NCI-H2107 treated with DMSO at 0.1 percent for 48 hours (cell line): Measurements from ENCODE around the gene NFIC.
"Not testable (repeated sequence)": the region's sequence is repeated elsewhere in the genome, so short reads cannot be mapped to it uniquely, and the experiment has no call there.

Experiments
- DNase-seq: peaks from one replicate; lab custom pipeline; 2025; ENCODE audit not compliant: unreplicated experiment; lab: John Stamatoyannopoulos, UW

The NFIC gene

DNA sequence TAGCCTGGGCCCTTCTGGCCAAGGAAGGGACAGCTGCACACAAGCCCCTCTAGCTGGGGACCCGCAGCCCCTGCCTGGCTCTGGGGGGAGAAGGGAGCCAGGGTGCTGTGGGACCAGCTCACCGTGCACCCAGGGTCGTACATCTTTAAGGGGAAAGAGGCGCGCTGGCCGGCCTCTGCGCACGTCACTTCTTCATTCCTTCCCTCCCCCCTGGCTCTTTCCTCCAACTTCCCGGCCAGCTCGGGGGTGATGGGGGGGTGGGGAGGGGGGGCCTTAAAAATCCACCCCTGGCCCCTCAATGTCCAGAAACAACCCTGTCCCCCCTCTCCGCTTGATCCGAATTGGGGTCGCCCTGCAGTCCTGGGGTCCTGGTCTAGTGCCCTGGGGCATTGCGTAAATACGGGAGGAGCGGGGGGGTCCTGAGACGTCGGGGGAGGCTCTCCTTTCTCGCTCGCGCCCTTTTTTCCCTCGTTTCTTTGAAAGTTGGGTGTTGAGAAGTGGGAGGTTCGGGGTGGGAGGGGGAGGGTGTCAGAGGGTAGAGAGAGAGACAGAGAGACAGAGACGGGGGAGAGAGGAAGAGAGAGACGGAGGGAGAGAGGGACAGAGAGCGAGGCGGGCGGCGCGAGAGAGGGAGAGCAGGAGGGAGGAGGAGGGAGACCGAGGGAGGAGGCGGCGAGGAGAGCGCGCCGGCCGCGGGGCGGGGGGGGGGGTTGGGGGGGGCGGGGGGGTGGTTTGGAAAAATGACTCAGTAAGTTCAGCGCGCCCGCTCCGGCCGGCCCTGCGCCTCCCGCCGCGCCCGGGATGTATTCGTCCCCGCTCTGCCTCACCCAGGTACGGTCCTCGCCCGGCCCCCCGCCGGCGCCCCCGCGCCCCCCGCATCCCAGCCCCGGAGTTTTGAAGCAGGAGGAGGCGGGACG is at the start of gene NFIC:
Gene NFIC, plus strand, starts transcription at position 748 of the 917 bp plus-strand sequence. Its CDS starts 54 bp downstream, at position 802.
- DNase-seq, result peak; percentile 23

DNA sequence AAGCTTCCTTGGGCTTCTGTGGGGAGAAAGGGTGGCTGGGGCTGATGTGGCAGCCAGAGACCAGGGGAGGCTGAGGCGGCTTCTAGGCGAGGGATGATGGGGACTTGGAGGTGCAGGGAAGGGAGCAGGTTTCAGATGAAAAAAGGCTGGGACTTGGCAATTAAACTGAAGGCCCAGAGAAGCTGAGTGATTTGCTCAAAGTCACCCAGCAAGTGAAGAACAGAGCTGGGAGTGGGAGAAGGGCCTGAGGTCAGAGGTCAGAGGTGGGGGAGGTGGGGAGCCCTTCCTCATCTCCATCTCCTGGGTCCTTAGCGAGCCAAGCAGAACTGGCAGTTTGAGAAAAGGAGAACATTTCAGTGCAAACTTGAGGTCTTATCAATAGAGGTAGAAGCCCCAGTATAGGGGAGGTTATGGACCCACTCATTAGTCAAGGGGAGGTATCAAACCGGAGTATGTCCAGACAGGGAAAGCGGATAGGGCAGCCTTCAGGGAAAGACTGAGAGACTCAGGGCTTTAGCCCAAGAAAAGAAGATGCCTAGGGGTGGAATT is 49.6 kb upstream of the NFIC start:
- DNase-seq, result no peak

DNA sequence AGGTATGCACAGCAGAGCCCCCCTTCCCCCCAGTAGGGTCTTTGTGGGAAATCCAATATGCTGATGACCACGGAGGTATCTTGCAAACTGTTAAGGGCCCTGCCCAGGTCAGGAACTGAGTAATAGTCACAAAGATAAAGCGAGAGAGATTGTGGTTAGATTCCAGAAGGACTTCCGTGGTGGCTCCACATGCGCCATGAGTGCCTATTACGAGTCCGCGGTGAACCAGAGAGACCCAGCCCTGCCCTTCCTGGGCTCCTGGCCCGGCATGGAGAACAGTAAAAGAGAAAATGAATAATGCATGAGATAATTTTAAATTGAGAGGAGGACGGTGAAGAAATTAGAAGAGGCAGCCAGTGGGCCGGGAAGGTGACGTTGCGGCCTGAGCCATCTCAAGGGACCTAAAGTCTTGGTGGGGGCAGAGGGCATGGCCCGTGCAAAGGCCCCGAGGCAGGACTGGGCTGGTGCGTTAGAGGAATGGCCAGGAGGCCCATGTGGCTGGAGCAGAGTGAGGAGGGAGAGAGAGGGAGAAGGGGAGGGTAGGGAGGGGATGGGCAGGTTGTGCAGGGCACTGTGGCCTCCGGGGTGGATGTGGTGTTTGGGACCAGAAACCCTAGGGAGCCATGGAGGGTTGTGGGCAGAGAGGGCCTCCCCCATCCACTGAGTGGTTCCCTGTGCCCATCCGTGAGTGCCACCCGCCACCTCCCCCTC is 46.6 kb upstream of the NFIC start:
- no peak for DNase-seq

DNA sequence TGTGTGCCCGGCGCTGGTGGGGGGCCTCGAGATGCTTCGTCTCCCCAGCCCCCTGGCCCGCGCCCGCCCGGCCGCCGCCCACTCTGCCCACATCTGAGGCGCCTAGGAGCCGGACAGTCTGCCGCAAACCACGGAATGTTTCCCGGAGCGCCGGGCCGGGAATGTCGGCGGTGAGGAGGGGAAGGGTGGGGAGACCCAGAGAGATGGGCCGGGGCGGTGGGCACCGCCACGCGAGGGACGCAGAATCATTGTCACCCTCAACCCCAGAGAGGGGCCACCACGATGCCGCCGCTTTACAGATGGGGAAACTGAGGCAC is 46.1 kb upstream of the NFIC start:
- no peak for DNase-seq

DNA sequence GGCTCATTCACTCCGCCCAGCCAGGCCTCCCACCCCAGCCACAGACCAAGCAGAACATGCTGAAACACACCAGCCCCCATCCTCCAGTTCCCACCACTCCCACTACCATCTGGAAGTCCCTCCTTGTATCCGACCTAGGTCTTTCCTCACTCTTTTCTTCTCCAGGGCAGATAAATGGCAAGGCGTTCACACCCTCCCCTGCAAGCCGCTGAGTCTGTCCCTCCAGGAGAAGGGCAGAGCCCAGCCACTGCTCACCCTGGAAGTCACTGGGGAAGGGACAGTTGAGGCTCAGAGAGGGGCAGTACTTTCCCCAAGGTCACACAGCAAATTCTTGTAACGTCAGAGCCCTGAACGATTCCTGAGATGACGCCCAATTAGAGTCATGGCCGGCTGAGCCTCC is 45.5 kb upstream of the NFIC start:
- no peak for DNase-seq

DNA sequence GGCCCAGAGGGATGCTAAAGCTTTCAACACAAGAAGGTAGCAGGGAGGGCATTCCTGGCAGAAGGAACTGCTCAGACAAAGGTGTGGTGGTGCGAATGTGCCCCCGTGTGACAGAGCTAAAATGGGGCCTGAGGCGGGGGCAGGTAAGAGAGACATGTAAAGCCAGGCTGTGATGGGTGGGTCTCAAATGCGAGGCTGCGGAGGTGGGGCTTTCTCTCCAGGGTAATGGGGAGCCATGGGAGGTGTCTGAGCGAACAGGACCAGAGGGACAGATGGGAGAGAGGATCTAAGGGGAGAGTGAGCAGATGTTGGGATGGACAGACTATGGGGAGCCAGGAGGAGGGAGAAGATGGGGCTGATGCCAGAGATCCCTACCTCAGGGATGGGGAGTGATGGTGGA is 44.7 kb upstream of the NFIC start:
- no peak for DNase-seq

DNA sequence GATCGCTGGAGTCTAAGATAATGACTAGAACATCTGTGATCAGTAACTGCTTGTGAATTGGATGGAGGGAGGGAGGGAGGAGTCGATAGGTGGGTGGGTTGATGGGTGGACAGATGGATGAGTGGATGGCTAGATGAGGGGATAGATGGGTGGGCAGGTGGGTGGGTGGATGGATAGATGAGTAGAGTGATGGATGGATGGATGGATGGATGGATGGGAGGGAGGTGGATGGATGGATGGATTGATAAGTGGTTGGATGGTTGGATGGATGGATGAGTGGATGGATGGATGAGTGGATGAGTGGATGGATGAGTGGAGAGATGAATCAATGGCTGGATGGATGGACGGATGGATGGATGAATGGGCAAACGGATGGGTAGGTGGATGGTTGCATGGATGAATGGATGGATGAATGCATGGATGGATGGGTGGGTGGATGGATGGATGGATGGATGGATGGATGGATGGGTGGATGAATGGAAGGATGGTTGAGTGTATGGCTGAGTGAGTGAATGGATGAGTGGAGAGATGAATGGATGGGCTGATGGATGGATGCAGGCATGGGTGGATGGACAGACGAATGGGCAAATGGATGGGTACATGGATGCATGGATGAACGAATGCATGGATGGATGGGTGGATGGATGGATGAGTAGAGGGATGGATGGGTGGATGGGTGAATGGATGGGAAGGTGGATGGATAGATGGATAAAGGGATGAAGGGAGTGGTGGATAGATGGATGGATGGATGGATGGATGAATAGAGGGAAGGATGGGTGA is 44.0 kb upstream of the NFIC start:
- no peak for DNase-seq

DNA sequence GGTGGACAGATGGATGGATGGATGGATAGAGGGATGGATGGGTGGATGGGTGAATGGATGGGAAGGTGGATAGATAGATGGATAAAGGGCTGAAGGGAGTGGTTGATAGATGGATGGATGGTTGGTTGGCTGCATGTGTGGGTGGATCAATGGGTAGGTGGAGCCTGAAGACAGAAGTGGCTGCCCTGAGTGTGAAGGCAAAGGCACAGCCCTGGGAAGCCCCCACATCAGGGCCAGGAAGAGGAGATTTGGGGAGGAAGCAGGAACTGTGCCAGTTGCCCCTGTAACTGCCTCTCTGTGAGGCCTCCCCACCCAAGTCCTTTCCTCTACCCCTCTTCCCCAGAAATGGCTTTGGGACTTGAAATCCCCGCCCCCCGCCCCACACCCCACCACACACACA is 43.4 kb upstream of the NFIC start:
- DNase-seq, result no peak

DNA sequence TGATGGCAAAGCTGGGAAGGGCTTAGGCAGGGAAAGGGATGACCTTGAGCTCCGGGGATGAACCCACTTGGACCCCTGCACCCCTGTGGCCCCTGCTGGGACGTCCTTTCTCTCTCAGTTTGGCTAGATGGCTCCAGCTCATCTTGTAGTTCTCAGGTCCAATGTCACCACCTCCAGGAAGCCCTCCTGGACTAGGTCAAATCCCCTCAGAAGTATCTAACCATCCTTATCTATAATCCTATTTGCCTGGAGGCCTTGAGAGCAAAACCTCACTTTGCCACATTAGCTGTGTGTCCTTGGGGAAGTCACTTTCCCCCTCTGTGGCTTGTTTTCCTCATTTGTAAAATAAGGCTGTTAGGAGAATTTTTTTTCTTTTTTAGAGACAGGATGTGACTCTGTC is 42.7 kb upstream of the NFIC start:
- DNase-seq, result no peak

DNA sequence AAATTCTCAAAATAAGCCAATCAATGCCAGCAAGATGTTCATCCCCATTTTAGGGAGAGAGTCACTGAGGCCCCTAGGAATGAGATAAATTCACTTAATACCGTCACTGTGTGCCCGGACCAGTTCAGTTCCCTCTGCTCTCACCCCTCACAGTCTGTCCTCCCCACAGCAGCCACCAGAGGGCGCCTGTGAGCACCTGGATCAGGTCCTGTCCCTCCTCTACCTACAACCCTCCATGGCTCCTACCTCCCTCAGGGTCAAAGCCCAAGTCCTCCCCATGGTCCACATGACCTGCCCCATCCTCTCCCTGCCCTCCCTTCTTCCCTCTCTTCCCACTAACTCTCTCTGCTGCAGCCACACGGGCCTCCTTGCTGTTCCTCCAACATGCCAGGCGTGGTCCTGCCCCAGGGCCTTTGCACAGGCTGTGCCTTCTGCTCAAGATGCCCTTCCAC is 42.0 kb upstream of the NFIC start:
- DNase-seq, result no peak

DNA sequence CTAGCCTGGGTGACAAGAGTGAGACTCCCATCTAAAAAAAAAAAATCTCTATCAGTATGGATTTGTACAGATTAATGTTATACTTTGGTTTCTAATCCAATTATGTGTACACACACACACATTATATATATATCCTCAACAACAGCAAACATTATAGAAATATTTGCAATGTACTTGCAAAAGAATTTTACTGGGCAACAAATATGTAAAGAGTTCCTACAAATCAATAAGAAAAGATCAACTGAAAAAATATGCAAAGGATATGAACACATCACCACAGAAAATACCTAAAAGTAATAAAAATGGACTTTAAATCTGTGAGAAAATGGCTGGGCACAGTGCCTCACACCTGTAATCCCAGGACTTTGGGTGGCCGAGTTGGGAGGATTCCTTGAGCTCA is 40.9 kb upstream of the NFIC start:
- DNase-seq, result no peak

DNA sequence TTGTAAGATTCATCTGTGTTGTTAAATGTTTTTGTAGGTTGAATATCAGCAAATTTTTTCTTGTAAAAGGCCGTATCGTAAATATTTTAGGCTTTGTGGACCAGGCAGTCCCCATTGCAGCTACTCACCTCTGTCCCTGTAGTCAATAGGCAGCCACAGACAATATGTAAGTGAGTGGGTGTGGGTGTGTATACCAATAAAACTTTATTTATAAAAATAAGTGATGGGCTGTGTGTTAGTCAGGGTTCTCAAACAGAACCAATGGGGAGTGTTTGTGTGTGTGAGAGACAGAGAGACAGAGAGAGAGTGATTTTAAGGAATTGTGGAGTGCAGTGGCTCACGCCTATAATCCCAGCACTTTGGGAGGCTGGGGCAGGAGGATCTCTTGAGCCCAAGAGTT is 37.6 kb upstream of the NFIC start:
- no peak for DNase-seq

DNA sequence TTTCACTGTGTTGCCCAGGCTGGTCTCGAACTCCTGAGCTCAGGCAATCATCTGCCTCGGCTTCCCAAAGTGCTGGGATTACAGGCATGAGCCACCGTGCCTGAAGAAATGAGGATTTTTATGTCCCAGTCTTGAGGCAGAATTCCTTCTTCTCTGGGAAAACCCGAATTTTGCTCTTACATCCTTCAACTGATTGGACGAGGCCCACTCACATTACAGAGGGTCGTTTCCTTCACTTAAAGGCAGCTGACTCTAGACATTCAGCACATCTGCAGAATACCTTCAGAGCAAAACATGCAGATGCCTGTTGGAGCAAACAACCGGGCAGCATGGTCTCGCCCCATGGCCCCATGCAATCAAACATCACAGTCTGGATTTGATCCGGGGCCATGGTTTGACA is 36.3 kb upstream of the NFIC start:
- DNase-seq, result no peak

DNA sequence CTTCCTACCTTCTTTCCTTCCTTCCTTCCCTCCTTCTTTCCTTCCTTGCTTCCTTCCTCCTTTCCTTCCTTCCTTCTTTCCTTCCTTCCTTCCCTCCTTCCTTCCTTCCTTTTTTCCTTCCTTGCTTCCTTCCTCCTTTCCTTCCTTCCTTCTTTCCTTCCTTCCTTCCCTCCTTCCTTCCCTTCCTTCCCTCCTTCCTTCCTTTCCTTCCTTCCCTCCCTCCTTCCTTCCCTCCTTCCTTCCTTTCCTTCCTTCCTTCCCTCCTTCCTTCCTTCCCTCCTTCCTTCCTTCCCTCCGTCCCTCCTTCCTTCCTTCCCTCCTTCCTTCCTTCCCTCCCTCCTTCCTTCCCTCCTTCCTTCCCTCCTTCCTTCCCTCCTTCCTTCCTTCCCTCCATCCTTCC is 34.2 kb upstream of the NFIC start:
- DNase-seq, result not testable (repeated sequence)

DNA sequence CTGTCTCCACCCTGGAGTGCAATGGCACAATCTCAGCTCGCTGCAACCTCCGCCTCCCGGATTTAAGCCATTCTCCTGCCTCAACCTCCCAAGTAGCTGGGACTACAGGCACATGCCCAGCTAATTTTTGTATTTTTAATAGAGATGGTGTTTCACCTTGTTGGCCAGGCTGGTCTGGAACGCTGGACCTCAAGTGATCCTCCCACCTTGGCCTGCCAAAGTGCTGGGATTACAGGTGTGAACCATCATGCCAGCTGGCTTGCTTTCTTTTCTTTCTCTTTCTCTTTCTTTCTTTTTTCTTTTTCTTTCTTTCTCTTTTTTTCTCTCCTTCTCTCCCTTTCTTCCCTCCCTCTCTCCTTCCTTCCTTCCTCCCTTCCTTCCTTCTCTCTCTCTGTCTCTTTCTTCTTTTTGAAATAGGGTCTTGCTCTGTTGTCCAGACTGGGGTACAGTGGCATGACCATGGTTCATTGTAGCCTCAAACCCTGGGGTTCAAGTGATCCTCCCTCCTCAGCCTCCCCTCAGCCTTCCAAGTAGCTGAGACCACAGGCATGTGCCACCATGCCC is 33.3 kb upstream of the NFIC start:
- DNase-seq, result no peak

DNA sequence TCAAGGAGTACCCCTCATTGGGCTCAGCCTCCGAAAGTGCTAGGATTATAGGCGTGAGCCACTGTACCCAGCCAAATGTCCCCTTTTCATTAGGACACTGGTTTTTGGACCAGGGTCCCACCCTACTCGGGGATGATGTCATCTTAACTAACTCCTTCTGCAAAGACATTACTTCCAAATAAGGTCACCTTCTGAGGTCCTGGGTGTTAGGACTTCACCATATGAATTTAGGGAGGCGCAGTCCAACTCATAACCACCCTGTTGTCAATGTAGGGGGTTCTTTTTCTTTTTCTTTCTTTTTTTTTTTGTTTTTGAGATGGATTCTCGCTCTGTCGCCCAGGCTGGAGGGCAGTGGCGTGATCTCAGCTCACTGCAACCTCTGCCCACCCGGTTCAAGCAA is 32.7 kb upstream of the NFIC start:
- DNase-seq, result no peak

DNA sequence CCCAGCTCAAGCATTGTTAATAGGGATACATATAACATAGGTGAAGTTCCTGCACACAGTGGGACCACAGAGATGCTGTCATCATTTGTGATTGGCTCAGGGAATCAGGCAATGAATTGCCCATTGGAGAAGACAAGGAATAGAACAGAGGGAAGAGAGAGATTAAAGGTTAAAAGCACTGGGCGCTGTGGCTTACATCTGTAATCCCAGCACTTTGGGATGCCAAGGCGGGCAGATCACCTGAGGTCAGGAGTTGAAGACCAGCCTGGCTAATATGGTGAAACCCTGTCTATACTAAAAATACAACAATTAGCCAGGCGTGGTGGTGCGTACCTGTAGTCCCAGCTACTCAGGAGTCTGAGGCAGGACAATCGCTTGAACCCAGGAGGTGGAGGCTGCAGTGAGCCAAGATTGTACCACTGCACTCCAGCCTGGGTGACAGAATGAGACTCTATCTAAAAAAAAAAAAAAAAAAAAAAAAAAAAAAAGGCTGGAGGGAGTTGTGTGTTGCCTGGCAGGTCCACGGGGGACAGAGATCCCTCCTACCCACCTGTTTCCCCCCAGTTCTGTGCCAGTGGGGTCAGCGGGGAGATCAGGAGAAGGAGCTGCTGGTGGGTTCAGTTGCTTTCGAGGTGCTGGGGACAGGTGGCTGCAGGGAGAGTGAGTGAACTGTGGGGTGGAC is 31.5 kb upstream of the NFIC start:
- not testable (repeated sequence) for DNase-seq

DNA sequence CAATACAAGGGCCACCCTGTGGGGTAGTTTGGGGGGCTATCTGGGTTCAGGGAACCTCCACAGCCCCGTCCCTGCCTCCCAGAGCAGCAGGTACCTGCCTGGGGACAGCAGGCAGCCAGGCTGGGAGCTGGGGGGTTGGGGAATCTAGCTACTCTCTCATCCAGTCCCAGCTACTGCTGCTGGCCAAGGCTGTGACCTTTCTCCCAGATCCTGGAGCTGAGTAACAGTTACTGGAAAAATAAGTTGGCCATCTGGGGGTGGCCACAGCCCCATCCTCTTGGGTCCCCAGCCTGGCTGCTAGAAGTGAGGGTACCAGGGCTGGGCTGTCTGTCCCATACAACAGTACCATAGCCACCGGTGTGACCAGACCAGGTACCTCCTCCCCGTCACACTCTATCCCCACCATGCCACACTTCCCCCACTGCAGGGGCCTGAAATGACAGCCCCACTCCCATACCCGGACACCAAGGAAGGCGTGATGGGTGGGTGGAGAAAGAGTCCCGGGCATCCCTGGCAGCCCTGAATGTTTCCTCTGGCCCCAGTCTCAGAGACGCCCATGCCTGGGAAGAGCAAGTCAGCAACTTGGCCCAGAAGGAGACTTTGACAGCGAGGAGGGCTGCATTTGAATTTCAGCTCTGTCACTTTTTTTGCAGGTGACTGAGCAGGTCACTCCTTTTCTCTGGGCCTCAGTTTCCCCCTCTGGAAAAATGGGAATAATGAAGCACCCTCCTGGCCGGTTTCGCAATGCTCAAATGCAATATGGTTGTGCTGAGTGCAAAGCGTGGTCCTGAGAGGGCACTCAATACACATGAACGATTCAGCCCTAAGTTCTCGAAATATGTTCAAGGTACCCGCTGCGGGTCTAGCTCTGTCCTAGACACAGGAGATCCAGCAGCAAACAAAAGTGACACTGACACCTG is 30.7 kb upstream of the NFIC start:
- no peak for DNase-seq

DNA sequence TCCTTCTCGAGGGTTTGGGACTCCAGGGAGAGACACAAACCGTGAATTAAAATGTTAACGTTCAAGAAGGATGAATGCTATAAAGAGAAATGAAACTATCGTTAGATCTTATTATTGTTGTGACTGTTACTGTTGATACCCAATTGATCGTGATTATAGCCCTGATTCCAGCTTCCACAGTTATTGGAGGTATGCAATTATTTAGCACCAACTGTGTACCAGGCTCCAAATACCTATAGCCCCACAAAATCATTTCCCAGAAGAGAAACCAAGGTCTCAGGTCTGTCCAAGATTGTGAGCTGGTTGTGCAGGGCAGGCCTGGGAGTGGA is 30.1 kb upstream of the NFIC start:
- DNase-seq, result no peak
